ENCODE results near the gene MLPH. TPM values are rescaled to one million over a fixed set of nuclear protein-coding genes. Genes with fewer than 3 reads are reported as not detected.

MLPH gene
- total and polyA plus RNA-seq, 3 experiments from 2014 or later, result not detected

DNA sequence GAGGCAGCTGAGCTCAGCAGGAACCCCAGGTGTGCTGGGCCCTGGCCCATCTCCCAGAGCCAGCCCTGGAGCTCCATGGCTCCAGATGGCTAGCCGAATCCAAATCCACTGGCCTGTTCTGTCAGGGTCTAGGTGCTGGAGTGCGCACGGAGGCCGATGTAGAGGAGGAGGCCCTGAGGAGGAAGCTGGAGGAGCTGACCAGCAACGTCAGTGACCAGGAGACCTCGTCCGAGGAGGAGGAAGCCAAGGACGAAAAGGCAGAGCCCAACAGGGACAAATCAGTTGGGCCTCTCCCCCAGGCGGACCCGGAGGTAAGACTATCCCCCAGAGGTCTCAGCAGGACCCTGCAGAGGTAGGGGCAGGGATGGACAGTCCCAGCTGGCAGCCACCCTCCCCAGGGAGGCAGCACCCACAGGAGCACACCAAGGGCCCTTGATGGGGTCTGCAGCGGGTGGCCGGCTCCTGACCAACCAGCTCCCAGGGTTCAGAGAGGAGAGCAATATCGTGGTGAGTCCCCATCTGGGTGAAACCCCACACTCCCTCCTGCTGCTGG is 53.2 kb downstream of the MLPH start:
- Mint-ChIP-seq H3K27me3 (peaks cover 3 to 39% of the 10 kb centered on the region in 2 donors), H3K36me3 (peaks cover 0 to 3% (median 0%) of the 10 kb centered on the region in 3 donors), H3K27ac (no peak overlapping the region), H3K9me3 (peaks cover 0 to 3% (median 0%) of the 10 kb centered on the region in 5 donors), H3K4me1 (no peaks in the 10 kb centered on the region), H3K4me3 (no peak overlapping the region)
- no peaks in the 10 kb centered on the region for H3K9me3 ChIP-seq (ENCODE audit: low read length)
- no peaks in the 10 kb centered on the region for H3K36me3 ChIP-seq (ENCODE audit: insufficient read depth, low read length)
- no peak overlapping the region for H3K27ac ChIP-seq (ENCODE audit: low read depth, low read length)
- no peak for DNase-seq
- POLR2A ChIA-PET, result no interaction called here
- peaks cover 3% of the 10 kb centered on the region for H3K27me3 ChIP-seq (ENCODE audit: insufficient read depth, low read length, poor library complexity, severe bottlenecking)
- H3K4me3 ChIP-seq (ENCODE audit: low read length), result no peak overlapping the region
- H3K4me1 ChIP-seq (ENCODE audit: insufficient read depth, low read length), result no peaks in the 10 kb centered on the region
- CTCF ChIA-PET, result no interaction called here

DNA sequence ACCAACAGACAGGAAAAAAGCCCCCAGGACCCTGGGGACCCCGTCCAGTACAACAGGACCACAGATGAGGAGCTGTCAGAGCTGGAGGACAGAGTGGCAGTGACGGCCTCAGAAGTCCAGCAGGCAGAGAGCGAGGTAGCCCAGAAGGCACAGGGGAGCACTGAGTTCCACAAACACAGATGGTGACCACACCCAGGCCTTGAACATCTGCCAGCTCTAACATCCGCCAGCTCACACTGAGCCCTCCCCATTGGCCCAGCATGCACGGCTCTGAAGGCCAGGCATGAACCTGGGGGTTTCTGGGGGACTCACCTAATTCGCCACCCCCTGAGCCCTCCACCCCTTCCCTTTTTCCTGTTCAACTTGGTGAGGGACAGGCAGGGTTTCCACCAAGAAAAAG is 53.8 kb downstream of the MLPH start:
- Mint-ChIP-seq H3K36me3 (peaks cover 0 to 3% (median 0%) of the 10 kb centered on the region in 3 donors), H3K9me3 (peaks cover 0 to 3% (median 0%) of the 10 kb centered on the region in 5 donors), H3K4me3 (no peak overlapping the region), H3K27ac (no peak overlapping the region), H3K27me3 (peaks cover 3 to 37% of the 10 kb centered on the region in 2 donors), H3K4me1 (no peaks in the 10 kb centered on the region)
- H3K27me3 ChIP-seq (ENCODE audit: insufficient read depth, low read length, poor library complexity, severe bottlenecking), result peaks cover 3% of the 10 kb centered on the region
- H3K4me1 ChIP-seq (ENCODE audit: insufficient read depth, low read length), result no peaks in the 10 kb centered on the region
- no peaks in the 10 kb centered on the region for H3K36me3 ChIP-seq (ENCODE audit: insufficient read depth, low read length)
- ChIA-PET POLR2A (no interaction called here), CTCF (no interaction called here)
- no peaks in the 10 kb centered on the region for H3K9me3 ChIP-seq (ENCODE audit: low read length)
- no peak overlapping the region for H3K27ac ChIP-seq (ENCODE audit: low read depth, low read length)
- DNase-seq, result no peak
- H3K4me3 ChIP-seq (ENCODE audit: low read length), result no peak overlapping the region

DNA sequence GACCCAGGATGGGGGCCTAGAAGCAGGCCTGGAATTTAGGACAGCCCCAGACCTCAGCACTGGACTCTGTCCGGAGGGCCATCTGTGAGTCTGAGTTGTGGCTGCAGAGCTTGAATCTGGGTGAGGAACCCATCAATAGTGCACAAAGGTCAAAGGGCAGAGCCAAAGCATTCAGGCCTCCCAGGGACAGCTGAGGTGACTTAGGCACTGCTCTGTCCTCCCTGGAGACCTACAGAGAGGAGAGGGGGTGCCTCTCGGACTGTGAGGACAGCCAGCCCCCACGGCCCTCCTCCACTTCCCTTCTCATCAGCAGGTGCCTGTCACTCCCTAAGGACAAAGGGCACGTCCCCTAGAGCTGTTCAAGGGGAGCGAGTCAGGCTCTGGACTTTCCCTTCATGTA is 54.2 kb downstream of the MLPH start:
- DNase-seq, result no peak
- H3K4me3 Mint-ChIP-seq, result no peak overlapping the region
- Histone ChIP-seq H3K9me3 (ENCODE audit: low read length) (no peaks in the 10 kb centered on the region), H3K36me3 (ENCODE audit: insufficient read depth, low read length) (no peaks in the 10 kb centered on the region), H3K27ac (ENCODE audit: low read depth, low read length) (no peak overlapping the region), H3K4me3 (ENCODE audit: low read length) (no peak overlapping the region), H3K4me1 (ENCODE audit: insufficient read depth, low read length) (no peaks in the 10 kb centered on the region), H3K27me3 (ENCODE audit: insufficient read depth, low read length, poor library complexity, severe bottlenecking) (peaks cover 3% of the 10 kb centered on the region)
- H3K4me1 Mint-ChIP-seq, result no peaks in the 10 kb centered on the region
- peaks cover 0 to 3% (median 0%) of the 10 kb centered on the region in 3 donors for H3K36me3 Mint-ChIP-seq
- H3K27me3 Mint-ChIP-seq, result peaks cover 2 to 33% of the 10 kb centered on the region in 2 donors
- H3K9me3 Mint-ChIP-seq, result peaks cover 0 to 3% (median 0%) of the 10 kb centered on the region in 5 donors
- H3K27ac Mint-ChIP-seq, result no peak overlapping the region
- ChIA-PET CTCF (interaction anchor here (1.5 kb wide), 1 partner anchor 15 kb away, joined by 3 read pairs; no protein-coding TSS in a partner anchor), POLR2A (no interaction called here)

DNA sequence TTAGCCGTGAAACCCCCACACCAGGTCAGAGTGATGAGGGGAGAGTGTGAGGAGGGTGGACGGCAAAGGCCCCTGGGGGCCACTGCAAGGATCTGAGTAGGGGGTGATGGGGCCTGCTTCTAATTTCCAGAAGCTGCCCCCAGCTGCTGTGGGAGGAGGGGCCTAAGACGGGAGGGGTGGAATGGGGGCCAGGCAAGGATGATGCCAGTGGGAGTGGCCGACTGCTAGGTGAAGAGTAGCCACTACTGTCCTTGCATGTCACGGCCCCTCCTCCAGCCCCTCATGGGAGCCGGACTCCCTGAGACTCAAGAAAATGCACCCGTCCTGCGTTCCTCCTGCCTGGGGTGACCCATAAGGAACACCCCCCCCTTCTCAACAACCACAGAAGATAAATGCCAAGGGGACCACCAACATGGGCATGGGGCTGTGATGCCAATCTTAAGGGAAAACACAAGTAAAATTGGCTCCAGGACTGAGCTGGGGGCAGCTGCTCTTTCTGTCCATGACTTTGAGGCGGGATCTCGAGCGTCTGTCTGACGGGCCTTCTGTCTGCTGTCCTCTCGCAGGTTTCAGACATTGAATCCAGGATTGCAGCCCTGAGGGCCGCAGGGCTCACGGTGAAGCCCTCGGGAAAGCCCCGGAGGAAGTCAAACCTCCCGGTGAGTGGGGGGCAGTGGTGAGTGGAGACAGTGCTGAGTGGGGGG is 55.1 kb downstream of the MLPH start:
- DNase-seq, result no peak
- H3K27ac Mint-ChIP-seq, result no peak overlapping the region
- ChIA-PET CTCF (interaction anchor here (1.5 kb wide), 1 partner anchor 14 kb away, joined by 3 read pairs; no protein-coding TSS in a partner anchor), POLR2A (no interaction called here)
- H3K4me3 ChIP-seq (ENCODE audit: low read length), result no peak overlapping the region
- no peaks in the 10 kb centered on the region for H3K9me3 ChIP-seq (ENCODE audit: low read length)
- H3K27me3 Mint-ChIP-seq, result peaks cover 0 to 26% of the 10 kb centered on the region in 2 donors
- peaks cover 3% of the 10 kb centered on the region for H3K27me3 ChIP-seq (ENCODE audit: insufficient read depth, low read length, poor library complexity, severe bottlenecking)
- H3K4me1 ChIP-seq (ENCODE audit: insufficient read depth, low read length), result no peaks in the 10 kb centered on the region
- no peaks in the 10 kb centered on the region for H3K36me3 ChIP-seq (ENCODE audit: insufficient read depth, low read length)
- H3K36me3 Mint-ChIP-seq, result peaks cover 0 to 3% (median 0%) of the 10 kb centered on the region in 3 donors
- H3K4me1 Mint-ChIP-seq, result no peaks in the 10 kb centered on the region
- H3K9me3 Mint-ChIP-seq, result no peaks in the 10 kb centered on the region
- H3K4me3 Mint-ChIP-seq, result no peak overlapping the region
- H3K27ac ChIP-seq (ENCODE audit: low read depth, low read length), result no peak overlapping the region

DNA sequence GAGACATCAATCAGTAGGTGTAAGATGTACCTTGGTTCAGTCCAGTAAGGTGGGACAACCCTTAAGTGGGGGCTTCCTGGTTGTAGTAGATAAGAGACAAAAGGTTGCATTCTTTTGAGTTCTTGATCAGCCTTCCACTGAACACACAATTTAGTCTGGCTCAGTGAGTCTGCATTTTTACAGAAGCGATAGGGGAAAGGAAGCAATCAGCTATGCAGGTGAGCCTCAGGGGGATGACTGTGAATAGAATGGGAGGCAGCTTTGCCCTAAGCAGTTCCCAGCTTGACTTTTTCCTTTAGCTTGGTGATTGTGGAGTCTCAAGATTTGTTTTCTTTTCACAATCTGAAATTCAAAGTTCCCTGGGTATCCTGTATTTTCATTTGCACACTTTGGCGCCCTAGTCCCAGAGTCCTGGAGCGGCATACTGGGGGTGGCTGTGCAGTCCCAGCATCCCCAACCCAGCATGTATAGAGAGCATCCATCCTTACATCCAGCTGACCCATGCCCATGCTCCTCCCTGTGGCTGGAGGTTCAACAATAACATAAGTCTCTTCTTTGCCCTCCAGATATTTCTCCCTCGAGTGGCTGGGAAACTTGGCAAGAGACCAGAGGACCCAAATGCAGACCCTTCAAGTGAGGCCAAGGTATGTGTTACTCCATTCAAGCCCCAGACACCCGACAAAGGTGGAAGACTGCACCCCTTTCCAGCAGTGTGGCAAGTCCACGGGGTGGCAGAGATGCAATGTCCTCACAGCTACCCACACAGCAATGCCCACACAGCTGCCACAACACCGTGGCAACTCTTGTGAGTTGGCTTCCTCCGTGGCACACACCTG is 59.2 kb downstream of the MLPH start:
- DNase-seq, result no peak
- Histone ChIP-seq H3K9me3 (ENCODE audit: low read length) (no peaks in the 10 kb centered on the region), H3K4me1 (ENCODE audit: insufficient read depth, low read length) (no peaks in the 10 kb centered on the region), H3K27me3 (ENCODE audit: insufficient read depth, low read length, poor library complexity, severe bottlenecking) (no peaks in the 10 kb centered on the region), H3K36me3 (ENCODE audit: insufficient read depth, low read length) (no peaks in the 10 kb centered on the region), H3K4me3 (ENCODE audit: low read length) (no peak overlapping the region), H3K27ac (ENCODE audit: low read depth, low read length) (no peak overlapping the region)
- no peaks in the 10 kb centered on the region for H3K4me1 Mint-ChIP-seq
- H3K9me3 Mint-ChIP-seq, result no peaks in the 10 kb centered on the region
- H3K27ac Mint-ChIP-seq, result no peak overlapping the region
- ChIA-PET POLR2A (no interaction called here), CTCF (interaction anchor here (1.1 to 1.4 kb wide), 2 partner anchors 10 to 26 kb away, joined by 4 to 5 read pairs; no protein-coding TSS in a partner anchor)
- H3K36me3 Mint-ChIP-seq, result peaks cover 0 to 3% (median 0%) of the 10 kb centered on the region in 3 donors
- no peak overlapping the region for H3K4me3 Mint-ChIP-seq
- peaks cover 0 to 4% of the 10 kb centered on the region in 2 donors for H3K27me3 Mint-ChIP-seq

DNA sequence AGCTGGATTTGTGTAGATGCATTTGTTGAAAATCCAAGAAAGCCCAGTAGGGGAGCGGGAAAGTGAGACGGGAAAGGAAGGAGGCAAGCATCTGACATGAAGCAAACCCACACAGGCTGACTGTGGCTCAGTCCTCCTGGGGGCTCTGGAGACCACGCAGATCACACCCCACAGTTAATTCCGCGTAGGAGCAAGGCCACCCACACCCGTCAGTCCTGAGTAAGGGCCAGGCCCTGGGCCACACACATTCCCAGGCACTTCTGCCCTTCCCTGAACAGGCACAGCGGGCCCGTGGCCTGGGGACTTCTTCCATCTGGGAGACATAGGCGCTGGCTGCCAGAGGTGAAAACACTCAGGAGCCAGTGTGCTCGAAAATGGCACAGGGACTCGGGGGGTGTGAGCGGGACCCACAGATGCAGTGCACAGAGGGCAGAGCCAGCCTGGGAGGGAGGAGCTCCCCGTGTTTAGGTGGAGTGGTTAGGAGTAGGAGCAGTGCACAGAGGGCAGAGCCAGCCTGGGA is 59.9 kb downstream of the MLPH start:
- ChIA-PET POLR2A (no interaction called here), CTCF (no interaction called here)
- no peak overlapping the region for H3K4me3 ChIP-seq (ENCODE audit: low read length)
- no peaks in the 10 kb centered on the region for H3K4me1 ChIP-seq (ENCODE audit: insufficient read depth, low read length)
- H3K4me1 Mint-ChIP-seq, result no peaks in the 10 kb centered on the region
- no peak overlapping the region for H3K4me3 Mint-ChIP-seq
- no peak overlapping the region for H3K27ac Mint-ChIP-seq
- no peaks in the 10 kb centered on the region for H3K36me3 Mint-ChIP-seq
- H3K27me3 ChIP-seq (ENCODE audit: insufficient read depth, low read length, poor library complexity, severe bottlenecking), result no peaks in the 10 kb centered on the region
- no peak overlapping the region for H3K27ac ChIP-seq (ENCODE audit: low read depth, low read length)
- no peaks in the 10 kb centered on the region for H3K27me3 Mint-ChIP-seq
- H3K9me3 ChIP-seq (ENCODE audit: low read length), result no peaks in the 10 kb centered on the region
- H3K36me3 ChIP-seq (ENCODE audit: insufficient read depth, low read length), result no peaks in the 10 kb centered on the region
- H3K9me3 Mint-ChIP-seq, result peaks cover 0 to 1% (median 0%) of the 10 kb centered on the region in 5 donors
- no peak for DNase-seq

DNA sequence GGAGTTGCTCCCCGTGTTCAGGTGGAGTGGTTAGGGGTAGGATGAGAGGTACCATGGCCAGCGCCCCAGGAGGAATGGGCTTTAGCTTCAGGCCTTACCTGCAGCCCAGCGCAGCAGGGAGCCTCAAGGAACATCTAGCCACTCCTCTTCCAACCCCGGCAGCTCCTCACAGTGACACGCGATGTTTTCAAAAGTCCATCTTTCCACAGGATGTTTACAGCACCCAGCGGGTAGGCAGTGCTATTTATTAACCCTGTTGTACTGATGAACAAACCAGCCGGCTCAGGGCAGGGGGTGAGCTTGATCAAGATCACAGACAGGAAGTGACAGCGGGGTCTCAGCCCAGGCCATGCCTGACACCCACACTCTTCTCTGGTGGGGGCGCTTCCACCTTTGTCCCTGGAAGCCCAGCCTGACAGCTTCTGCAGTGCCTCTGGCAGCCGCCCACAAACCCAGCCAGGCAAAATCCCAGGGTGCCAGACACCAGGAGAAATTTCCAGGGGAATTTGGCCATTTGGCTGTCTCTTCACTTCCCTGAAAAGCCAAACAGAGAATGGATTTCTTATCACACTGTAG is 60.9 kb downstream of the MLPH start:
- Mint-ChIP-seq H3K4me3 (no peak overlapping the region), H3K27me3 (peaks cover 0 to 3% of the 10 kb centered on the region in 2 donors), H3K27ac (no peak overlapping the region), H3K9me3 (peaks cover 0 to 2% (median 0%) of the 10 kb centered on the region in 5 donors), H3K36me3 (no peaks in the 10 kb centered on the region), H3K4me1 (no peaks in the 10 kb centered on the region)
- CTCF ChIA-PET, result interaction anchor here (2.0 kb wide), 1 partner anchor 24 kb away, joined by 6 read pairs; no protein-coding TSS in a partner anchor
- Histone ChIP-seq H3K36me3 (ENCODE audit: insufficient read depth, low read length) (no peaks in the 10 kb centered on the region), H3K27ac (ENCODE audit: low read depth, low read length) (no peak overlapping the region), H3K27me3 (ENCODE audit: insufficient read depth, low read length, poor library complexity, severe bottlenecking) (no peaks in the 10 kb centered on the region), H3K9me3 (ENCODE audit: low read length) (no peaks in the 10 kb centered on the region), H3K4me3 (ENCODE audit: low read length) (no peak overlapping the region), H3K4me1 (ENCODE audit: insufficient read depth, low read length) (no peaks in the 10 kb centered on the region)
- no peak for DNase-seq
- POLR2A ChIA-PET, result no interaction called here

Measured in CD8-positive, alpha-beta memory T cell (primary cell).